GM12878 (cell line): Measurements from ENCODE around the gene CNTNAP2. TPM values are rescaled to one million over a fixed set of nuclear protein-coding genes. Genes with fewer than 3 reads are reported as not detected.

Experiments used
- ATAC-seq: fragments of 200-7000 bp; cut with Tn5 transposase; 3 replicates; pipeline ENCODE4 v1.9.1; 2020; ENCODE audit warnings: mild to moderate bottlenecking, moderate library complexity
- BruUV-seq: library from RNA; stranded (reverse); fragments of 400-500 nt; replicated peaks from 2 replicates; lab custom pipeline; 2021; lab: Mats Ljungman, UMichigan
- CTCF ChIA-PET: fragments of 300-600 bp; sonication (Branson Sonifier 250); formaldehyde crosslinking; extraction: SDS; loops from one replicate; lab custom pipeline; 2021; ENCODE audit warnings: inconsistent platforms; lab: Yijun Ruan, JAX
- POLR2A ChIA-PET: fragments of 350-600 bp; formaldehyde crosslinking; extraction: SDS; loops from one replicate; lab custom pipeline; 2021; ENCODE audit warnings: inconsistent platforms; lab: Charles Lee
- RAD21 ChIA-PET: fragments of 300-600 bp; sonication (Branson Sonifier 250); formaldehyde crosslinking; loops from one replicate; lab custom pipeline; 2023; ENCODE audit warnings: antibody characterized with exemption; ENCODE audit not compliant: unreplicated experiment; lab: Charles Lee
- SMC1A ChIA-PET: fragments of 300-600 bp; sonication (Branson Sonifier 250); formaldehyde crosslinking; loops from one replicate; lab custom pipeline; 2023; ENCODE audit not compliant: unreplicated experiment, uncharacterized antibody; lab: Charles Lee
- DNase-seq: peaks from one replicate; pipeline ENCODE4 v3.0.0-alpha.2; 2011; ENCODE audit warnings: low read depth, low spot score
- FAIRE-seq: peaks from 3 replicates; lab custom pipeline; 2011; peaks lifted over from hg19 to GRCh38; lab: Jason Lieb, UNC
- H2AFZ ChIP-seq: 2 replicates; pipeline ENCODE4 v1.6.0; 2011; ENCODE audit warnings: low read depth, low read length, control low read depth; ENCODE audit not compliant: control insufficient read depth
- H3K27ac ChIP-seq: 2 replicates; pipeline ENCODE4 v1.5.1; 2011; ENCODE audit warnings: control low read depth; ENCODE audit not compliant: control insufficient read depth, insufficient read depth
- H3K27me3 ChIP-seq, 2 experiments: replicated peaks in 1 of 2; 2 replicates each; pipeline versions ENCODE4 v1.6.0 to v1.6.1; 2011; ENCODE audit warnings: low read length in 1 of 2; ENCODE audit not compliant: control insufficient read depth in 2 of 2, insufficient read depth in 2 of 2
- H3K36me3 ChIP-seq, 2 experiments: 2 replicates each; pipeline ENCODE4 v1.5.1; 2011; ENCODE audit warnings: low read length in 1 of 2; ENCODE audit not compliant: control insufficient read depth in 2 of 2, insufficient read depth in 2 of 2
- H3K4me1 ChIP-seq: 2 replicates; pipeline ENCODE4 v1.6.1; 2011; ENCODE audit warnings: mild to moderate bottlenecking, low read length, moderate library complexity, mixed read lengths; ENCODE audit not compliant: control insufficient read depth, insufficient read depth
- H3K4me2 ChIP-seq: 2 replicates; pipeline ENCODE4 v1.6.0; 2011; ENCODE audit warnings: control low read depth; ENCODE audit not compliant: control insufficient read depth, insufficient read depth
- H3K4me3 ChIP-seq: fragments of 200-600 bp; sonication (generic); 2 replicates; pipeline ENCODE4 v1.5.1; 2016
- H3K79me2 ChIP-seq: 2 replicates; pipeline ENCODE4 v1.6.0; 2011; ENCODE audit warnings: low read length; ENCODE audit not compliant: control insufficient read depth, insufficient read depth
- H3K9ac ChIP-seq: 2 replicates; pipeline ENCODE4 v1.8.0; 2011; ENCODE audit warnings: low read length, control low read depth, mixed read lengths; ENCODE audit not compliant: control insufficient read depth, insufficient read depth
- H3K9me3 ChIP-seq: replicated peaks from 3 replicates; pipeline ENCODE4 v1.5.1; 2011; ENCODE audit warnings: mild to moderate bottlenecking, low read length; ENCODE audit not compliant: control insufficient read depth, insufficient read depth
- H4K20me1 ChIP-seq: 2 replicates; pipeline ENCODE4 v1.6.0; 2011; ENCODE audit not compliant: control insufficient read depth, insufficient read depth
- BACH1 ChIP-seq: fragments of 450-650 bp; IDR thresholded peaks from 2 replicates; pipeline ENCODE4 v1.6.1; 2017; ENCODE audit warnings: mild to moderate bottlenecking, borderline replicate concordance
- BRCA1 ChIP-seq: IDR thresholded peaks from 2 replicates; pipeline ENCODE4 v1.6.1; 2011; ENCODE audit warnings: low read depth, low read length, improper control_type of control experiment
- CEBPZ ChIP-seq: fragments of 150-350 bp; IDR thresholded peaks from 2 replicates; pipeline ENCODE4 v1.6.1; 2016; ENCODE audit warnings: low read depth, low read length
- CHD2 ChIP-seq: IDR thresholded peaks from 2 replicates; pipeline ENCODE4 v1.6.1; 2011; ENCODE audit warnings: low read depth, low read length, improper control_type of control experiment, borderline replicate concordance
- CHD4 ChIP-seq: fragments of 200-600 bp; sonication (generic); IDR thresholded peaks from 2 replicates; pipeline ENCODE4 v1.6.1; 2016; ENCODE audit warnings: mild to moderate bottlenecking
- E2F4 ChIP-seq: IDR thresholded peaks from 2 replicates; pipeline ENCODE4 v1.6.1; 2012; ENCODE audit warnings: low read depth, low read length, improper control_type of control experiment
- EGR1 ChIP-seq, 2 experiments: IDR thresholded peaks; 1 replicate in 1 of 2; 2 replicates in 1 of 2; pipeline ENCODE4 v1.6.1; 2011 to 2012; ENCODE audit warnings: low read depth in 2 of 2, low read length in 2 of 2, borderline replicate concordance in 1 of 2, mild to moderate bottlenecking in 1 of 2, moderate library complexity in 1 of 2
- IRF3 ChIP-seq: fragments of 450-650 bp; IDR thresholded peaks from 2 replicates; pipeline ENCODE4 v1.6.1; 2014; ENCODE audit warnings: mild to moderate bottlenecking
- IRF5 ChIP-seq: fragments of 450-650 bp; IDR thresholded peaks from 2 replicates; pipeline ENCODE4 v1.6.1; 2017; ENCODE audit warnings: borderline replicate concordance
- KAT2A ChIP-seq: conservative IDR thresholded peaks from 2 replicates; pipeline ENCODE4 v1.6.1; 2011; ENCODE audit warnings: low read depth, low read length; ENCODE audit not compliant: control insufficient read depth
- KDM1A ChIP-seq: fragments of 200-600 bp; sonication (generic); IDR thresholded peaks from 2 replicates; pipeline ENCODE4 v1.6.1; 2016; ENCODE audit warnings: borderline replicate concordance
- NRF1 ChIP-seq: conservative IDR thresholded peaks from 2 replicates; pipeline ENCODE4 v1.6.1; 2011; ENCODE audit warnings: mild to moderate bottlenecking, low read depth, low read length, improper control_type of control experiment
- PAX5 ChIP-seq: IDR thresholded peaks from 2 replicates; pipeline ENCODE4 v1.6.1; 2011; ENCODE audit warnings: low read depth, low read length, borderline replicate concordance
- ZNF622 ChIP-seq: fragments of 450-650 bp; IDR thresholded peaks from 2 replicates; pipeline ENCODE4 v1.6.1; 2017; ENCODE audit warnings: mild to moderate bottlenecking, inconsistent platforms
- WGBS: methylation state at CpG from one replicate; pipeline ENCODE4 v1.1.6; 2016; ENCODE audit warnings: low lambda C conversion rate; ENCODE audit not compliant: insufficient replicate concordance, insufficient coverage; ENCODE audit errors: missing lambda C conversion rate; 5-methylcytosine and 5-hydroxymethylcytosine counted together
- in situ Hi-C: fragments of 300-500 bp; cut with MboI; formaldehyde crosslinking; loops from 9 replicates; pipeline ENCODE4 v1.14.3; 2018; ENCODE audit warnings: mixed read lengths
- intact Hi-C: fragments of 100-400 bp; cut with micrococcal nuclease; formaldehyde crosslinking; loops from one replicate; pipeline ENCODE4 v1.14.2; 2022; ENCODE audit not compliant: unreplicated experiment
- polyA plus RNA-seq, 11 experiments: library from polyadenylated mRNA; depleted of rRNA in 4 of 11; unstranded in 6 of 11; stranded (reverse) in 5 of 11; fragments of >200 nt; fragmentation: Nextera tagmentation in 4 of 11; fragmentation: Illumina TruSeq in 1 of 11; extraction: Ambion mirVana in 4 of 11; extraction: Trizol in 1 of 11; gene quantifications; 1 replicate in 1 of 11; 2 replicates in 10 of 11; pipeline versions ENCODE4 v1.2.1 to v1.2.3, GENCODE V29; 2011 to 2016; ENCODE audit warnings: inconsistent platforms in 2 of 11, missing spikeins in 2 of 11, low read depth in 1 of 11
- total RNA-seq, 4 experiments: library from RNA; depleted of rRNA in 3 of 4; stranded (reverse); fragments of >200 nt in 3 of 4; fragmentation: Illumina TruSeq in 1 of 4; extraction: Trizol in 1 of 4; gene quantifications; 2 replicates each; pipeline versions ENCODE4 v1.2.1 to v1.2.3, GENCODE V29; 2013 to 2021

Gene CNTNAP2
- total and polyA plus RNA-seq, 10 of the 15 experiments (the other 5 are each of a cell fraction or from before 2014, with no cell fraction given) = 0.03 to 0.08 (median 0.03) TPM; not detected in 7

GRCh38 chr7:147509035-147509501 lies 1392.5 kb downstream of the CNTNAP2 start (continued):
- TF ChIP-seq CEBPZ (no peak), BACH1 (no peak), NRF1 (no peak), CHD4 (no peak)
- TF ChIP-seq, all 136 proteins: peak for 0

- Histone ChIP-seq H3K9me3 (no peaks in the 10 kb centered on the region), H3K9ac (no peak overlapping the region), H4K20me1 (no peaks in the 10 kb centered on the region), H3K36me3 (no peaks in the 10 kb centered on the region), H3K4me1 (no peaks in the 10 kb centered on the region), H3K27ac (no peak overlapping the region), H3K4me2 (no peak overlapping the region), H2AFZ (no peak overlapping the region), H3K4me3 (no peak overlapping the region)
- WGBS = 14% methylated on average over 4 of the region's 4 CpGs
- RAD21 ChIA-PET = no interaction called here
- ATAC-seq = no peak
- POLR2A ChIA-PET = no interaction called here
- intact Hi-C loops = no loop called here
- no TSS peak for BruUV-seq
- no peak for DNase-seq
- in situ Hi-C loops = no loop called here
- SMC1A ChIA-PET = no interaction called here
- FAIRE-seq = no peak
- CTCF ChIA-PET = no interaction called here
- no peak for TF ChIP-seq PAX5
- TF ChIP-seq ZNF622 = no peak
- no peak for TF ChIP-seq IRF3
- TF ChIP-seq KAT2A = no peak
- no peak for TF ChIP-seq EGR1 (IDR thresholded peaks at IDR 0.05; ENCODE audit: borderline replicate concordance in 1 of 2, low read depth in 2 of 2, low read length in 2 of 2)
- no peak for TF ChIP-seq CHD2
- no peak for TF ChIP-seq IRF5
- no peak for TF ChIP-seq BRCA1
- no peak for TF ChIP-seq KDM1A
- TF ChIP-seq E2F4 = no peak
- TF ChIP-seq, all 136 proteins: peak for 0
- no peaks in the 10 kb centered on the region for H3K27me3 ChIP-seq
- H3K79me2 ChIP-seq = no peaks in the 10 kb centered on the region
These were observed 1393.1 kb downstream of the CNTNAP2 start for GRCh38 chr7:147509541-147510200.
